Loucy (cell line): ENCODE measurements around the gene POU2AF2.

ENCODE experiments used
- CTCF ChIP-seq: fragments of 200-600 bp; sonication (generic); conservative IDR thresholded peaks from 2 replicates; pipeline ENCODE4 v1.5.1; 2014; ENCODE audit warnings: mild to moderate bottlenecking, antibody characterized with exemption, low read length
- EZH2phosphoT487 ChIP-seq: fragments of 200-600 bp; IDR thresholded peaks from 2 replicates; pipeline ENCODE4 v1.6.1; 2018; ENCODE audit warnings: antibody characterized with exemption, mild to moderate bottlenecking, moderate library complexity, borderline replicate concordance

GRCh38 chr11:111282562-111283075, 37.1 kb downstream of the POU2AF2 start:
- TF ChIP-seq EZH2phosphoT487 (no peak), CTCF (no peak)
